ENCODE measurements around the gene CDH11. TPM values are rescaled to one million over a fixed set of nuclear protein-coding genes. Genes with fewer than 3 reads are reported as not detected.

Gene CDH11
- total RNA-seq, 2 experiments from 2014 or later: not detected

GRCh38 chr16:65125322-65125721 is 3.5 kb upstream of the CDH11 start:
- ChIA-PET POLR2A (interaction anchor here (0.6 kb wide), 1 partner anchor 45 kb away, joined by 3 read pairs; no protein-coding TSS in a partner anchor), CTCF (ENCODE audit: unreplicated experiment) (no interaction called here)
- intact Hi-C loops (cut with micrococcal nuclease; ENCODE audit: unreplicated experiment): no loop called here

GRCh38 chr16:65124596-65124995 is 2.7 kb upstream of the CDH11 start:
- Histone ChIP-seq H3K9me3 (ENCODE audit: low read length) (no peaks in the 10 kb centered on the region), H2AFZ (ENCODE audit: low read length) (no peak overlapping the region), H3K4me1 (ENCODE audit: insufficient read depth, low read length, poor library complexity, severe bottlenecking) (no peaks in the 10 kb centered on the region), H3K27ac (ENCODE audit: low read depth, low read length, poor library complexity, severe bottlenecking) (no peak overlapping the region), H3K9me2 (ENCODE audit: insufficient read depth, low read length) (no peaks in the 10 kb centered on the region), H3K4me3 (ENCODE audit: low read depth, low read length, poor library complexity, severe bottlenecking) (no peak overlapping the region), H3K4me2 (ENCODE audit: low read length) (no peak overlapping the region), H3K36me3 (ENCODE audit: insufficient read depth, low read length) (no peaks in the 10 kb centered on the region), H3K79me2 (ENCODE audit: insufficient read depth, low read depth, low read length) (no peaks in the 10 kb centered on the region), H4K20me1 (ENCODE audit: insufficient read depth, low read length) (no peaks in the 10 kb centered on the region)
- TF ChIP-seq EZH2phosphoT487 (IDR thresholded peaks at IDR 0.05; ENCODE audit: borderline replicate concordance, low read depth, low read length): no peak
- TF ChIP-seq CTCF (conservative IDR thresholded peaks at IDR 0.05; ENCODE audit: low read length): no peak
- POLR2A ChIA-PET: no interaction called here
- BruUV-seq (replicated peaks): no TSS peak
- CTCF ChIA-PET (ENCODE audit: unreplicated experiment): no interaction called here
- intact Hi-C loops (cut with micrococcal nuclease; ENCODE audit: unreplicated experiment): no loop called here
- no peak for DNase-seq (ENCODE audit: low spot score)

More at GRCh38 chr16:65125322-65125721, 3.5 kb upstream of the CDH11 start:
- H3K4me1 ChIP-seq (ENCODE audit: insufficient read depth, low read length, poor library complexity, severe bottlenecking): no peaks in the 10 kb centered on the region
- no peaks in the 10 kb centered on the region for H3K9me2 ChIP-seq (ENCODE audit: insufficient read depth, low read length)
- H2AFZ ChIP-seq (ENCODE audit: low read length): no peak overlapping the region
- no peaks in the 10 kb centered on the region for H4K20me1 ChIP-seq (ENCODE audit: insufficient read depth, low read length)
- no peaks in the 10 kb centered on the region for H3K9me3 ChIP-seq (ENCODE audit: low read length)
- no peak for DNase-seq (ENCODE audit: low spot score)
- no peaks in the 10 kb centered on the region for H3K79me2 ChIP-seq (ENCODE audit: insufficient read depth, low read depth, low read length)
- H3K27ac ChIP-seq (ENCODE audit: low read depth, low read length, poor library complexity, severe bottlenecking): no peak overlapping the region
- no peak for TF ChIP-seq CTCF (conservative IDR thresholded peaks at IDR 0.05; ENCODE audit: low read length)
- TF ChIP-seq EZH2phosphoT487 (IDR thresholded peaks at IDR 0.05; ENCODE audit: borderline replicate concordance, low read depth, low read length): no peak
- BruUV-seq (replicated peaks): no TSS peak
- H3K36me3 ChIP-seq (ENCODE audit: insufficient read depth, low read length): no peaks in the 10 kb centered on the region
- H3K4me3 ChIP-seq (ENCODE audit: low read depth, low read length, poor library complexity, severe bottlenecking): no peak overlapping the region
- H3K4me2 ChIP-seq (ENCODE audit: low read length): no peak overlapping the region

GRCh38 chr16:65124212-65124548 is 2.3 kb upstream of the CDH11 start:
- no peak overlapping the region for H3K27ac ChIP-seq (ENCODE audit: low read depth, low read length, poor library complexity, severe bottlenecking)
- no peak overlapping the region for H3K4me3 ChIP-seq (ENCODE audit: low read depth, low read length, poor library complexity, severe bottlenecking)
- no peaks in the 10 kb centered on the region for H3K9me2 ChIP-seq (ENCODE audit: insufficient read depth, low read length)
- H3K4me2 ChIP-seq (ENCODE audit: low read length): no peak overlapping the region
- H3K4me1 ChIP-seq (ENCODE audit: insufficient read depth, low read length, poor library complexity, severe bottlenecking): no peaks in the 10 kb centered on the region
- no peak for DNase-seq (ENCODE audit: low spot score)
- intact Hi-C loops (cut with micrococcal nuclease; ENCODE audit: unreplicated experiment): no loop called here
- no TSS peak for BruUV-seq (replicated peaks)
- no peak for TF ChIP-seq EZH2phosphoT487 (IDR thresholded peaks at IDR 0.05; ENCODE audit: borderline replicate concordance, low read depth, low read length)
- no peak for TF ChIP-seq CTCF (conservative IDR thresholded peaks at IDR 0.05; ENCODE audit: low read length)
- H3K9me3 ChIP-seq (ENCODE audit: low read length): no peaks in the 10 kb centered on the region
- H4K20me1 ChIP-seq (ENCODE audit: insufficient read depth, low read length): no peaks in the 10 kb centered on the region
- ChIA-PET CTCF (ENCODE audit: unreplicated experiment) (no interaction called here), POLR2A (no interaction called here)
- H3K36me3 ChIP-seq (ENCODE audit: insufficient read depth, low read length): no peaks in the 10 kb centered on the region
- no peaks in the 10 kb centered on the region for H3K79me2 ChIP-seq (ENCODE audit: insufficient read depth, low read depth, low read length)
- no peak overlapping the region for H2AFZ ChIP-seq (ENCODE audit: low read length)

Measured in OCI-LY7 (cell line).